Stimulated activated CD4-positive, alpha-beta T cell treated with anti-CD3 and anti-CD28 coated beads, Interleukin-1b, Interleukin-23, amount 100 ng/mL, for 4 hours (primary cell): ENCODE results near the gene UBQLN2.
"Not testable (repeated sequence)": the region's sequence is repeated elsewhere in the genome, so short reads cannot be mapped to it uniquely, and the experiment has no call there.

ENCODE experiments used
- DNase-seq, 2 donors: peaks; one replicate each; pipeline ENCODE4 v3.0.0-alpha.2; 2020; ENCODE audit warnings: low read depth in 2 of 2

UBQLN2 gene

DNA sequence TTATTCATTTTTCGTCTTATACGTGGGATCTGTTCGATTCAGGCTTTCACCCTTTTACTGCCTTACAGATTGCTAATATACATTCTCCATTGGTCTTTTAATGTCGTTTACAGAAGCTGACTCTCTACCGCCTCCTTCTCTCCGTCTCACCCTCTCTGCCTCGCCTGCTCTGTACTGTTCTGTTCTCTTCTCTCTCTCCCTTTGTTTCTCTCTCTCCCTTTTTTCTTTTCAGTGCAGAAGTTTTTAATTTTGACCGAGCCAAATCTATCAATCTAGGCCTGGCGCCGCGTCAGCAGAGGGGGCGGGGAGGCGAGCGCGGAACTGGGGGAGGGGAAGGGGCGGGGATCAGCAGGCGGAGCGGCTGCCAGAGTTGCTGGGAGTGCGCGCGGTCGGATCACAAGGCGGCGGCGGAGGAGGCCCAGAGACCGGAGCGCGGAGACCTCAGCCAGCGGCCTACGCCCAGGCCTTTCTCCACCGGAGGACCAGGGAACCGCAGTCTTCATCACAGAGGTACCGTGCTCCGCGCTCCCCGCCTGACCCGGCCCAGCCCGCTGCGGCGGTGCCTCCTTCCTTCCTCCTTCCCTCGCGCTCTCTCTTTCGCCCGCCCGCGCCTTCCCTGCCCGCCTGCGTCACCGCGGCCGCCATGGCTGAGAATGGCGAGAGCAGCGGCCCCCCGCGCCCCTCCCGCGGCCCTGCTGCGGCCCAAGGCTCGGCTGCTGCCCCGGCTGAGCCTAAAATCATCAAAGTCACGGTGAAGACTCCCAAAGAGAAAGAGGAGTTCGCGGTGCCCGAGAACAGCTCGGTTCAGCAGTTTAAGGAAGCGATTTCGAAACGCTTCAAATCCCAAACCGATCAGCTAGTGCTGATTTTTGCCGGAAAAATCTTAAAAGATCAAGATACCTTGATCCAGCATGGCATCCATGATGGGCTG, at the start of gene UBQLN2:
UBQLN2 (plus strand) TSS at position 397 of the 931 bp plus-strand sequence; CDS start at position 644, 247 bp downstream.
- peak; percentile 66 to 71 for DNase-seq

DNA sequence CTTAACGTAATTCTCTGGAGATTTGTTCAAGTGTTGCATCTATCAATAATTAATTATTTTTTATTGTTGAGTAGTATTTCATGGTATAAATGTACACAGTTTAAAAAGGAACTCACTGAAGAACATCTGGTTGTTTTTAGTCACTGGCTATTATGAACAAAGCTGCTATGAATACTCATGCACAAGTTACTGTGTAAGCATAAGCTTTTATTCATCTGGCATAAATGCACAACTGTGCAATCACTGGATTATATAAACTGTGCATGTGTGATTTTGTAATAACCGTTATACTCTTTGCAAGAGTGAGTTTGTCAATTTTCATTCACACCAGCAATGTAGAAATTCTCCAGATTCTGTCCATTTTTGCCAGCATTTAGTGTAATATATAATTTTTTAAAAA, 43.8 kb upstream of the UBQLN2 start:
- no peak for DNase-seq

DNA sequence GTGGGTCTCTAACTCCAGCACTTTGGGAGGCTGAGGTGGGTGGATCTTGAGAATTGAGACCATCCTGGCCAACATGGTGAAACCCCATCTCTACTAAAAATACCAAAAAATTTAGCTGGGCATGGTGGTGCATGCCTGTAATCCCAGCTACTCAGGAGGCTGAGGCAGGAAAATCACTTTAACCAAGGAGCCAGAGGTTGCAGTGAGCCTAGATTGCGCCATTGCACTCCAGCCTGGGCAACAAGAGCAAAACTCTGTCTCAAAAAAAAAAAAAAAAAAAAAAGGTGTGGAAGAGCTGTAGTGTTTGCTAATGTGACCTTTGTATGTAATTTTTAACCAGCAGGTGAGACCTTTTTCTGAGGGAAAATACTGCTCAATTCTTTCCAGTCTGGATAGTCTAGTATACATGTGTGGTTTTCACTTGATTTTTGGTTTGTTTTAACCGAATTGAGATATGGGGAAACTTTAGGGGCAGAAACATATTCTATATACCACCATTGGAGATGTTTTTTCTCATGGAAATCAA, 33.9 kb upstream of the UBQLN2 start:
- not testable (repeated sequence) for DNase-seq

DNA sequence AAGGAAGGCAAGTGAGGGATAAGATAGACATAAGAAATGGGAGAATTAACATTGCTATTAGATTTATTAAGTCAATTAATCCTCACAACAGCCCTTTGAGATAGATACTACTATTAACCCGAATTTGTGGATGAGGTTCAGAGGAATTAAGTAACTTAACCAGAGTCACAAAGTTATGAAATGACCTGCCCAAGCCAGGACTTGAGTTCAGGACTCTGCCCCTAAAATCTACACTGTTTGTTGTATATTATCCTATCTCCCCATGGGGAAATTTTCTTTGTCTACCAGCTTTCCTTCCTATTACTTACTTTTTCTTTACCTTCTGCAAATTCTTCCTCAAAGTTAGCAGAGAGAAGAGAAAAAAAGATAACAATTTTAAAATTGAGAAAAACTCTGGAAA, 33.4 kb upstream of the UBQLN2 start:
- no peak for DNase-seq

DNA sequence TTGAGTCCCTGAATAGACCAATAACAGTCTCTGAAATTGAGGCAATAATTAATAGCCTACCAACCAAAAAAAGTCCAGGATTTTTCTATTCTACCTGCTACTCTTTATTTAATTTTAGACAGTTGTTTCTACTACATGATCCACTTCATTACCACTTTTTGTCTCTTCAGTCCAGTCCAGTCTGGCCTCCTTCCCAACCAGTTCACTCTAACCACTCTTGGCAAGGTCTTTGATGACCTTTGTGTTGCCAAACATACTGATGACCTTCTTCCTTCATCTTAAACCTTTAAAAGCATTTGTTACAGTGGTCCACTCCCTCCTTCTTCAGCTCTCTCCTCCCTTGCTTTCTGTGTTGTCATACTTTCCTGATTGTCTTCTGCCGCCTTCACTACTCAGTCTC, 12.8 kb upstream of the UBQLN2 start:
- DNase-seq: no peak

DNA sequence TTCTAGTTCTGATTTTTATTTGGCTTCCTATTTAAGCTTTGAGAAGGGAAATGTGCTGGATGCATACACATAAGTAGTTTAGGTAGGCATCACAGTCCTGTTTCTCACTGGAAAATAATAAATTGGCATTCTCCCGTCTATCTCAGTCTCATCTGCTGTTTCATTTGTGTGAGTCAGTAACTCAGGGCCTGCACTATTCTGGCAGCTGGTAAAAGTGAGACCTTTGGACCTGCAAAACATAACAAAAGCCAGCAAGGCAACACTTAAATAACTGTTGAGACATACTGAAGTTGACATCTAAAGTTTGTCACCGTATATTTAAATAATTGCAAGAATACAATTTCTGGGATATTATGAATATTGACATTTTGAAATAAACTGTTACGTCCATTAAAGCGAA, 8.6 kb upstream of the UBQLN2 start:
- no peak for DNase-seq

DNA sequence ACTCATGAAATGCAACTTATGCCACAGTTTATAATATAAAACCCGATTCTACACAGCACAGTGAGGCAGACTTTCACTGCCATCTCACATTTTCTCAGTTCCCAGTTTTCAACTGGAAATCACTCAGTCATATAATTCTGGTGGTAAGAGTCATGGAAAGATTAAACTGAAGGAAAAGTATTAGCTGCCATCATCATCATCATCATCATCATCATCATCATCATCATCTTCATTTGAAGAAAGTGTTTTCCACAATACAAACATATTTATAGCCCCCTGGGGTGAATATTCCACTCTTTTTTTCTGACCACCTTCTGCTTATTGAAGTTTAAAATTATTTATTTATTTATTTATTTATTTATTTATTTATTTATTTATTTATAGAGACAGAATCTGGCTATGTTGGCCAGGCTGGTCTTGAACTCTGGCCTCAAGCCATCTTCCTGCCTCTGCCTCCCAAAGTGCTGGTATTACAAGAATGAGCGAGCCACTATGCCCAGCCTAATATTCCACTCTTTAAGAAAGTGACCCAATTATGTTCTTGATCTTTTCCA, 6.0 kb upstream of the UBQLN2 start:
- DNase-seq: no peak

DNA sequence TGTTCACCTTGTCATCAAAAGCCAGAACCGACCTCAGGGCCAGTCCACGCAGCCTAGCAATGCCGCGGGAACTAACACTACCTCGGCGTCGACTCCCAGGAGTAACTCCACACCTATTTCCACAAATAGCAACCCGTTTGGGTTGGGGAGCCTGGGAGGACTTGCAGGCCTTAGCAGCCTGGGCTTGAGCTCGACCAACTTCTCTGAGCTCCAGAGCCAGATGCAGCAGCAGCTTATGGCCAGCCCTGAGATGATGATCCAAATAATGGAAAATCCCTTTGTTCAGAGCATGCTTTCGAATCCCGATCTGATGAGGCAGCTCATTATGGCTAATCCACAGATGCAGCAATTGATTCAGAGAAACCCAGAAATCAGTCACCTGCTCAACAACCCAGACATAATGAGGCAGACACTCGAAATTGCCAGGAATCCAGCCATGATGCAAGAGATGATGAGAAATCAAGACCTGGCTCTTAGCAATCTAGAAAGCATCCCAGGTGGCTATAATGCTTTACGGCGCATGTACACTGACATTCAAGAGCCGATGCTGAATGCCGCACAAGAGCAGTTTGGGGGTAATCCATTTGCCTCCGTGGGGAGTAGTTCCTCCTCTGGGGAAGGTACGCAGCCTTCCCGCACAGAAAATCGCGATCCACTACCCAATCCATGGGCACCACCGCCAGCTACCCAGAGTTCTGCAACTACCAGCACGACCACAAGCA, 898 bp downstream of the UBQLN2 start:
- DNase-seq: no peak

DNA sequence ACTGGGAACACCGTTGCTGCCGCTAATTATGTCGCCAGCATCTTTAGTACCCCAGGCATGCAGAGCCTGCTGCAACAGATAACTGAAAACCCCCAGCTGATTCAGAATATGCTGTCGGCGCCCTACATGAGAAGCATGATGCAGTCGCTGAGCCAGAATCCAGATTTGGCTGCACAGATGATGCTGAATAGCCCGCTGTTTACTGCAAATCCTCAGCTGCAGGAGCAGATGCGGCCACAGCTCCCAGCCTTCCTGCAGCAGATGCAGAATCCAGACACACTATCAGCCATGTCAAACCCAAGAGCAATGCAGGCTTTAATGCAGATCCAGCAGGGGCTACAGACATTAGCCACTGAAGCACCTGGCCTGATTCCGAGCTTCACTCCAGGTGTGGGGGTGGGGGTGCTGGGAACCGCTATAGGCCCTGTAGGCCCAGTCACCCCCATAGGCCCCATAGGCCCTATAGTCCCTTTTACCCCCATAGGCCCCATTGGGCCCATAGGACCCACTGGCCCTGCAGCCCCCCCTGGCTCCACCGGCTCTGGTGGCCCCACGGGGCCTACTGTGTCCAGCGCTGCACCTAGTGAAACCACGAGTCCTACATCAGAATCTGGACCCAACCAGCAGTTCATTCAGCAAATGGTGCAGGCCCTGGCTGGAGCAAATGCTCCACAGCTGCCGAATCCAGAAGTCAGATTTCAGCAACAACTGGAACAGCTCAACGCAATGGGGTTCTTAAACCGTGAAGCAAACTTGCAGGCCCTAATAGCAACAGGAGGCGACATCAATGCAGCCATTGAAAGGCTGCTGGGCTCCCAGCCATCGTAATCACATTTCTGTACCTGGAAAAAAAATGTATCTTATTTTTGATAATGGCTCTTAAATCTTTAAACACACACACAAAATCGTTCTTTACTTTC, 1.8 kb downstream of the UBQLN2 start:
- no peak for DNase-seq

DNA sequence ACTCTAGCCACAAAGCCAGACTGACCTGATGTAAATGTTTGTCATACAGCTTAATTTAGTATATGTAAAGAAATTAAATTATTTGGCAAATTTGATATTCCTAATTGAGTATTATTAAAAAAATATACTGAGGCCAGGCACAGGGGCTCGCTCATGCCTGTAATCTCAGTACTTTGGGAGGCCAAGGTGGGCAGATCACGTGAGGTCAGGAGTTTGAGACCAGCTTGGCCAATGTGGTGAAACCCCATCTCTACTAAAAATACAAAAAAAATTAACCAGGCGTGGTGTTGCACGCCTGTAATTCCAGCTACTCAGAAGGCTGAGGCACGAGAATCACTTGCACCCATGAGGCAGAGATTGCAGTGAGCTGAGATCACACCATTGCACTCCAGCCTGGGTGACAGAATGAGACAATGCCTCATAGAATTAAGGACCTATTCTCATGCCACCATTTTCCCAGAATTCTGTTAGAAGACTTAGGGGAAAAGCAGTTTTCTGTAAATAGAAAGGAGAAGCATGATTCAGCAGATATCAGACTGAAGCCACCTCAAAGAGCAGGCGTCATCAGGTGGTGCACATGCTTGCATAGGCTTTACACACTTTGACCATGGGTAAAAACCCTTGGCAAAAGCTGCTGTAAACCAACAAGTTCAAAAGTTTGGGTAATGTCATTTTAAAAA, 6.1 kb downstream of the UBQLN2 start:
- no peak for DNase-seq

DNA sequence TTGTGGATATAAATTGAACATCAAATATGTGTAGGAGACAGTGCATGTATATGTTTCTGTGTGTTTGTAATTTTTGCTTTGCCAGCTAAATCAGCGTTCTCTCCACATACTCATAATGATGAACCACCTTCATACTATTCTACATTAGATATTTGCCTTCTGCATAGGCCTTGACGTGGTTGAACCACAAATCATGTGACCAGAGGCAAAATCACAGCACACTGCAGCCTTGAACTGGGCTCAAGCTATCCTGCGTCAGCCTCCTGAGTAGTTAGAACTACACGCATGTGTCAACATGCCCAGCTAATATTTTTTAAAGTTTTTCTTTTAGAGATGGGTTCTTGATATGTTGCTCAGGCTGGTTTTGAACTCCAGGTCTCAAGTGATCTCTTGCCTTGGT, 9.5 kb downstream of the UBQLN2 start:
- DNase-seq: no peak

DNA sequence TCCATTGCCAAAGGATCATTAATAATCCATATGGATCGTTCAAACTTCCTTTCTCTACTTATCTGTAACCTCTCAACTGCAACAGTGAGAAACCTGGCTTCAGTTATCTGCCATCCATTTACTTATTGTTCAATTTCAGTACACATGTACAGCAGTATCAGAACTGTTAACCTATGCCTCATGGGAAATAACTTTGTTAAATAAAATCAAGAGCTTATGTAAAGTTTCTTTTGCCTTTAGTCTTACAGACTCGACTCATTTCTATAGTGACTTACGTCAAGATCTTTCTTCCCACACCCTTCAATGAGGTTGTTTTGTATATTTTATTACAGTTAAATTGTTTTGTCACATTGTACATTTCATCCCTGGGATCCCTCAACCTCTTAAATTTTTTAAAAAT, 11.4 kb downstream of the UBQLN2 start:
- no peak for DNase-seq

DNA sequence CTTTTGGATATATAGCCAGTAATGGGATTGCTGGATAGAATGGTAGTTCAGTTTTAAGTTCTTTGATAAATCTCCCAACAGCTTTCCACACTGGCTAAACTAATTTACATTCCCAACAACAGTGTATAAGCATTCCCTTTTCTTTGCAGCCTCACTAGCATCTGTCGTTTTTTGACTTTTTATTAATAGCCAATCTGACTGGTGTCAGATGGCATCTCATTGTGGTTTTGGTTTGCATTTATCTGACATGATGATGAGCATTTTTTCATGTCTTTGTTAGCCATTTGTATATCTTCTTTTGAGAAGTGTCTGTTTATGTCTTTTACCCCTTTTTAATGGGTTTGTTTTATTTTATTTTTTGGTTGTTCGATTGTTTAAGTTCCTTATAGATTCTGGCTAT, 13.3 kb downstream of the UBQLN2 start:
- no peak for DNase-seq

DNA sequence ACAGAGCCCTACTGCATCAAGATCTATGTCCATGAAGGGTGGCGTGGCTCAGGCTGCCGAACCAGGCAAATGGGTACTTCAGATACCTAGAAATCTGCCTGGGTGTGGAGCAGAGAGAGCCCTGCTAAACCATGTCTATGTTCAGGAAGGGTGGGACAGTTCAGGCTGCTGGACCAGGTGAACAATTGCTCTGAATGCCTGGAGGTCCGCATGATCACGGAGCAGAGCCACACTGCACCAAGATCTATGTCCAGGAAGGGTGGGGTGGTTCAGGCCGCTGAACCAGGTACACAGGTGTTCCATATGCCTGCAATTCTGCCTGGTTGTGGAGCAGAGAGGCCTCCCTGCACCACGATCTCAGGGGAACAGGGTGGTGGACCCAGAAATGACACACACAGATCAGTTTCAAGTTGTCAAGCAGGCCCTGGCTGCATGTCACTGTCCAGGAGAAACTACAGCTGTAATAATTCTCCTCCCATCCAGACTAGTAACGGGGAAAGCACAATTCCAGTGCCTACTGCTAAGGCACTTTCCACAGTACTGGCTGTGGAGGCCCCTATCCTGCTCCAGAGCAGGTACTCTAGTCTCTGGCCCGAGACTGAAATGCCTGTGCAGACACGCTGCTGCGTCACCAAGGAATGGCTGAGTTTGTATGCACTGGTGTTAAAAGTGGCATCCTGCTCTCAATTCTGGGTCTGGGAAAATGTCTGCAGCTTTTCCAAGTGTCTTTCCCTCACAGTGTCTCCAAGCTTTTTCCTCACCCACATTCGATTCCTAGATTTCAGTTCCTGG, 25.2 kb downstream of the UBQLN2 start:
- no peak for DNase-seq

DNA sequence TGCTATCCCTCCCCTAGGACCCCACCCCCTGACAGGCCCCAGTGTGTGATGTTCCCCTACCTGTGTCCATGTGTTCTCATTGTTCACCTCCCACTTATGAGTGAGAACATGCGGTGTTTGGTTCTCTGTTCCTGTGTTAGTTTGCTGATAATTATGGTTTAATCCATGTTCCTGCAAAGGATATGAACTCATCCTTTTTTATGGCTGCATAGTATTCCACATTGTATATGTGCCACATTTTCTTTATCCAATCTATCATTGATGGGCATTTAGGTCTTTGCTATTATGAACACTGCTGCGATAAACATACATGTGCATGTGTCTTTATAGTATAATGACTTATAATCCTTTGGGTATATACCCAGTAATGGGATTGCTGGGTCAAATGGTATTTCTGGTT, 28.4 kb downstream of the UBQLN2 start:
- DNase-seq: not testable (repeated sequence)

DNA sequence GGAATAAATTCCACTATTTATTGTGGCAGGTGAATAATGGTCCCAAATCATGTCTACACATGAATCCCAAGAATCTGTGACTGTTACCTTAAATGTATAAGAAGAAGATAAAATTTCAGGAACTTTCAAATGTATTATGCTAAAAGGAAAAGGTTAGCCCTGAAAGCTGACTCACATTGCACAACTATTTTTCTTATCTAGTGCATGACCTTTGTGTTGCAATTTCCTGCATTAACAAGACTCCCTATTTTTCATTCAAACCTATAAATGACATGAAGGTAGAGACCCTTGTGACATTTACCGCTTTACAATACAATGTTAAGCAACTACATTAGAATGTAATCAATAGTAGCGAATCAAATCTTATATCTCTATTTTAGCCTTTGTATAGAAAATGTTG, 36.7 kb downstream of the UBQLN2 start:
- no peak for DNase-seq

DNA sequence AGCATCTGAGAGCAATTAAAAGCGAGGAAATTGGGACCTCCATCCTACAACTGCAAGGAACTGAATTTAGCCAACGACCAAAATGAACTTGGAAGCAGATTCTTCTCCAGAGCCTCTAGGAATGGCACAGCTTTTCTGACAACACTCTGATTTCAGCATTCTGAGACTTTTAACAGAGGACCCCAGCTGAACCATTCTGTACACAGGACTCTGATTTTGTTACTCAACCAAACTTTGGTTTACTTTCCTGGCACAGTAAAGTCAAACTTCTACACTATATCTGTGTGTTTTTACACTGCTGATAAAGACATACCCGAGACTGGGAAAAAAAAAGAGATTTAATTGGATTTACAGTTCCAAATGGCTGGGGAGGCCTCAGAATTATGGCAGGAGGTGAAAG, 37.6 kb downstream of the UBQLN2 start:
- DNase-seq: no peak

DNA sequence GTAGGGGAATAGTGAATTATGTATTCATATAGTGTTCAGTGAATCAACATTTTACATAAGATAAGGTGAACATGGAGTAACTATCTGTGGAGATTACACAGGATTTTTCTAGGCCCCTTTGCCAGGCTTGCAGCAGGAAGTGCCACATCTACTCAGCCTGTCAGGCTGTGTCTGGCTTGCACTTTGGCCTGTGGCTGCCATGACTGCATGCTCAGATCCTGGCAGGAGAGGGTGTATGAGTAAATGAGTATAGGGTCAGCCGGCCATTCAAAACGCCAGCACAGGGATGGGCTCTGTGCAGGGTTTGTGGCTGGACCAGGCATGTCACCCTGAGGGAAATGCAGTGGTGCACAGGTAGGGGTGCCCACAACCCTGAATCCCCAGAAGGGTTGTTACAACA, 51.9 kb downstream of the UBQLN2 start:
- no peak for DNase-seq
